NCI-H226 (cell line): ENCODE measurements around the gene HSPB8.

Experiments used
- DNase-seq: peaks from one replicate; pipeline ENCODE4 v3.0.0-alpha.2; 2015

Gene HSPB8, protein sequence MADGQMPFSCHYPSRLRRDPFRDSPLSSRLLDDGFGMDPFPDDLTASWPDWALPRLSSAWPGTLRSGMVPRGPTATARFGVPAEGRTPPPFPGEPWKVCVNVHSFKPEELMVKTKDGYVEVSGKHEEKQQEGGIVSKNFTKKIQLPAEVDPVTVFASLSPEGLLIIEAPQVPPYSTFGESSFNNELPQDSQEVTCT

DNA sequence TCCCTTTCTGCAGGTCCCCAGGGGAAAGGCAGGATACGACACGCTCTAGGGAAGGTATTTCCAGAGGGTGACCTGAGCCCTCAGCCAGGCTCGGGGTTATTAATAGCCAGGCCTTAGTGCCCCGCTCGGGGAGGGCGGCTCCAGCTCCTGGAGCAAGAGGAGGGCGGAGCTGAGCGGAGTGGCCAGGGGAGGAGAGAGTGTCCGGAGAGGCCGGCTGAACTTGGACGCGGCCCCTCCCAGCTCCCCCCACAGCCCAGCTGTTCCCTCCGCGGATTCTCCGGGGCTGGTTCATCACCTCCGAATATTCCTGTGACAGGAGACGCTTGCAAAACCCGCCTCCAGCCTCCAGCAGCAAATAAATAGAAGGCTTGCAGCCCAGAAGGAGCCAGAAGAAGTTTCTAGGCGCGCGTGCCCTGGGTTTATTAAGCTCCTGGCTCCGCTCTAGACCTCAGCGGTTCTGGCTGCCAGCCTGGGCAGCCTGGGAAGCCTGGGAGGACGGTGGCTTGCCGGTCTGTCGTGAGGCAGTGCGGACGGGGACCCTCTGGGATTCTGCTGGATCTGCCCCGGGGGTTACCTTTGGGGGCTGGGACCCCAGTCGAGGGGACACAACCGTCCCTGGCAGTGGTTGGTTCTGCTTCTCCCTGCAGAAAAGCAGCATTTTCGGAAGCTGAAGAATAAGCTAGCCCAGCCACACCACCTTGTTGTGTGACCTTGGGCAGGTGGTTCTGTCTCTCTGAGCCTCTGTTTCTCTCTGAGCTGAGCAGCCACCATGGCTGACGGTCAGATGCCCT, at the start of gene HSPB8:
Gene HSPB8 (plus strand): TSS at position 388 of the 791 bp plus-strand sequence. CDS start 382 bp downstream, at position 770.
- peak; percentile 93 for DNase-seq

DNA sequence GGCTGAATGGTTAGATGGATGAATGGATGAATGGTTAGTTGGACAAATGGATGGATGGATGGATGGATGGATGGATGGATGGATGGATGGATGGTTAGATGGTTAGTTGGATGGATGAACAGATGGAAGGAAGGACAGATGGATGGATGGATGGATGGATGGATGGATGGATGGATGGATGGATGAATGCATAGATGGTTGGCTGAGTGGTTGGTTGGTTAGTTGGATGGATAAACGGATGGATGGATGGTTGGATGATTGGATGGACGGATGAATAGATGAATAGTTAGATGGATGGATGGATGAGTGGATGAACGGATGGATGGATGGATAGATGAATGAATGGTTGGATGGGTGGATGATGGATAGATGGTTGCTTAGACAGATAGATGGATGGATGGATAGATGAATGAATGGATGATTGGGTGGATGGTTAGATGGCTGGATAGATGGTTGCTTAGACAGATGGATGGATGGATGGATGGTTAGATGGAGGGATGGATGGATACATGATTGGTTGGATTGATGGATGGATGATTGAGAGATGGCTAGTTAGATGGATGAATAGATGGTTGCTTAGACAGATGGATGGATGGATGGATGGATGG, 48.8 kb upstream of the HSPB8 start:
- DNase-seq = no peak

DNA sequence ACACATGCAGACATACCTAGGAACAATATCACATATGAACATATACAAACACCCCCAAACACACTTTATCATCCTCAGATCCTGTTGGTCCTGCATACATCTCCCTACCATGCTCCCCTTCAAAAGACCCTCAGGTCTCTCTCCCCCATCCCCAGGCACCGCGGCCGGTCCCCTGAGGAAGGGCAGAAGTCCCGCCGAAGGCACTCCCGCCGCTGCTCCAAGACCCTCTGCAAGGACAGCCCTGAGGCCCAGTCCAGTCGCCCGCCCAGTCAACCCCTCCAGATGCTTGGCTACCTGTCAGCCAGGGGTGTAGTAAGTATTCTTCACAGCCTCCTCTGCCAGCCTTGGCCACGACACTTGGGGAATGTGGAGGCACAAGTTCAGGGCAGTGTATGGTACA, 48.2 kb upstream of the HSPB8 start:
- DNase-seq = no peak

DNA sequence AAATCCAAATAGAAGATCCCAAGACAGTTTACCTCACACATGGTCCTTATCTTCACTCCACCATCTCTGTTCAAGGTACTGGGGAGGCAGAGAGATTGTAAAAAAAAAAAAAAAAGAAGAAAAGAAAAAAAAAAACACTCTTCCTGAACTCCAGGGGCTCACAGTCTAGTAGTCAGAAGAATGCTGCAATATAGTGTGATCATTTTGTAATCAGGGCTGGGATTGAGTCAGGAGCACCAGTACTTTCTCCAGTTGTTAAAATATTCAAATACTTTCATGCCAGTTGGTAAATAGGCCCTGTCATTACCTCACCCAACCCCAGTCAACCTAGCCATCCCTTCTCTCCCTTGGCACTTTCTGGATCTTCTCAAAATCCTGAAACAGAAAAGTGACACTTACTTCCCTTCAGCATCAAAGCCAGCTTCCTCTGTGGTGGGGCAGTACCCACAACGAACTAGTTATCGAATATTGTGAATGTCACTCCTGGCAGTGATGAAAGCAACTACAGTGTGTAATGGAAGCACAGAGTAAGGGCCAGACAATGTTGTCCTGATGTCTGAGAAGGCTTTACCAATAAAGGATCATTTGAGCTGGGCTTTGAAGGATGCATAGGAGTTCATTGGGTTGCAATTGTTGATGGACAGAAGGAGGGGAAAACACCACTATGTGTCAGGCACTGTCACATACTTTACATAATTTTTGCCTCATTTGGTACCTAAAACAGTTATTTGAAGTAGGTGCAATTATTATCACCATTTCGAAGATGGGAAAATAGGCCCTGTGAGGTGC, 44.3 kb upstream of the HSPB8 start:
- no peak for DNase-seq

DNA sequence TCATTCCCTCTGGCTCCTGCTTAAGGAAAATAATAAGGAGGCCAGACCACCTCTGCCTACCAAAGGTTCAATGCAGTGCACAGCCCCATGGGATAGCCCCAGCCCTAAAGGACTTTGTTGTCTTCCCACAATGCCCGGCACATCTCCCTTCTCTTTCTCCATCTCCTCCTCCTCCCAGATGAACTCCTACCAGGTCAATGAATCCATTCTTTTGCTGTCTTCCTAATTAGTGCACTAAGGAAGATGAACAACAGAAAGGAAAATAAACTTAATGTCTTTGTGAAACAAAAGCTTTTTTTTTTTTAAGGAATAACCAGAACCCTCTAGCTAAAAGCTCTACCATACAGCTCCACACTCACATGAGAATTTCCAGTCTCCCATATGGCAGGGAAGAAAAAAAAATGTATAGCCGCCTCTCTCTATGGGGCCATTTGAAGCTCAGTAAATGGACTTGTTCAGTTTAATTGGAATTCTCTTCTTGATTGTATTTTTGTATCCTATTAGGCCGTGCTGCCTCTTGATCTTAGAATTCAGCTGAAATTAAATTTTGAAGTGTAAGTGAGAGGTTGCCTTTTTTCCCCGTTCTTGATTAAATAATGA, 41.8 kb upstream of the HSPB8 start:
- DNase-seq = no peak

DNA sequence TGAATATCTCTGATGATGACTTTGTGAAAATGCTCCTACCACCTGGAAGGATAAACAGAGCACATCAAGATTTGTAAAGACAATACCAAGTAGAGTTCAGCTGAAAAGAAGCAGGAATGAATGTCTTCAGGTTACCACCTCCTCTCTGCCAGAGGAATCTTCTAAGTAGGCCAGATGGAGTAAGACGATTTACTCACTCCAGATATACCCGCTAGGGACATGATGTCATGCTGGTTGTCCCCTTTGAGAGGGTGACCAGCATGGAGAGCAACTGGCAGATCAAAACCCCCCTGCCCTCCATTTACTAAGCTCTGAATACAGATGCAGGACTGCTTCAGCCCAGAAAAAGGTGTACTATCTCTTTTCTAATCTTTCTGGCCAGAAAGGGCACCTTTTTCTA, 39.3 kb upstream of the HSPB8 start:
- DNase-seq = no peak

DNA sequence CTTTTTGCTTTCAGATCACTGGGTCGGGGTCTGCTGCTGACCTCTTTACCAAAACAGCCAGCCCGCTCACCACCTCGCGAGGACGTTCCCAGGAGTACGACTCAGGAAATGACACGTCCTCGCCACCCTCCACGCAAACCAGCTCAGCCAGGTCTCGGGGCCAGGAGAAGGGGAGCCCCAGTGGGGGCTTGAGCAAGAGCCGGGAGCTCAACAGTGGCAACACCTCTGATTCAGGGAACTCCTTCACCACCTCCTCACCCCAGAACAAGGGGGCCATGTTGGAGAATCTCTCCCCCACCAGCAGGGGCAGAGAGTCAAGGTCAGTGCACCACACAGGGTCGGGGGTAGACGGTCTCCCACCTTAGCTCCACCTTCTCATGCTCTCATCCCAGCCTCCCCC, 33.4 kb upstream of the HSPB8 start:
- no peak for DNase-seq

DNA sequence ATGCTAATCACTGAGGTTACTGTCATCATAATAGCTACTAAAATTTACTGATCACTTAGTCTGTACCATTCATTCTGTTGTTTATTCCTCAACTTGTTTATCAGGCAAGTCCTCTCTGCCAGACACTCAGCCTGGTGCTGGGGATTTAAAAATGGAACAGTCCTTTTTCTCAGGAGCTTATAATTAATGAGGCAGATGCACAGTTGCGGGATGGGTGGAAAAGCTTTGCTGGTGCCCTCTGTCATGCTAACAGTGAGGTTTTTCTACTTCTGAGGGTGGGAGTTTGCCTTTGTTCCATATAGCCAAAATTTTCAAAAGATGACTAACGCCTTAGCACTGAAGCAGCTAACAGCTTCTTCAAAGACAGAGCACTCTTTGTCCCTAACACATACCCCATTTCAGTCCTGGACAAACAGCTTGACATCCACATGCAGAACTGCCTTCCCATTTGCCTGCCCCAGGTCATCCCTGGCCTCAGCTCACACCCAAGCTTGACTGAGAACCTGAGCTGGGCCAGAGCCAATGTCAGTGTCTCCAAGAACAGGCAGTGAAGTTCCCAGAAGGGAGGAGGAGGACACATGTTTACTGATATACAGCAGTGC, 30.8 kb upstream of the HSPB8 start:
- DNase-seq = no peak

DNA sequence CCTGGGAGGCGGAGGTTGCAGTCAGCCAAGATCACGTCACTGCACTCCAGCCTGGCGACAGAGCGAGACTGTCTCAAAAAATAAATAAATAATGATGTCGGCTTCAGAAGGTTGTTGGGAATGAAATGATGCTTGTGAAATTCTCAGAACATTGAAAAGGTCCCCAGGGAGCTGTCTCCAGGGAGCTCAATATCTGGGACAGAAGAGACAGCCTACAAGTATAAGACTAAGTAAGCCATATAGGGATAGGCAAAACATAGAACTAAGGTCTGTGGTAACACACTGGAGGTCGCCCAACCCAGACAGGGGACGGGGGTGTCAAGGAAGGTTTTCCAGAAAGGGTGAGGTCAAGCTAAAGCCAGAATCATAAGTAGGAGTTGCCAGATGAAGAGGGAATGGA, 29.5 kb upstream of the HSPB8 start:
- DNase-seq = no peak

DNA sequence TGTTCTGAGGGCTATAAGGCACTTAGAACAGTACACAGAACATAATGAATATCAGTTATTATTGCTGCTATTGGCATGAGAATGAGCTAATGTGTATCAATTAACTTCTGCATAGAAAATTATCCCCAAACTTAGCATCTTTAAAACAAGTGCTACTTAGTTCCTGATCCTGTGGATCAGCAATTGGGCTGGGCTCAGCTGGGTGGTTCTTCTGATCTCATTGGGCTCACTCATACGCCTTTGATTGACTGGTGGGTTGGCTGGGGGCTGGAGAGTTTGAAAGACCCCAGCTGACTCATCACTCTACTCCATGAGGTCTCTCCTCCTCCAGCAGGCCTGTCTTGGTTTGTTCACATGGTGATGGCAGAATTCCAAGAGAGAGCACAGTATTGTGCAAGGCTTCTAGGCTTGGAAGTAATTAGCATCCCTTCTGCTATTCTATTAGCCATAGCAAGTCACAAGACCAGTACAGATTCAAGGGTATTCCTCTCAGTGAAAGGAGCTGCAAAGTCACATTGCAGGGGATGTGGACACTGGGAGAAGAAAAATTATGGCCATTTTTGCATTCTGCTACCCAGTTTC, 27.2 kb upstream of the HSPB8 start:
- no peak for DNase-seq

DNA sequence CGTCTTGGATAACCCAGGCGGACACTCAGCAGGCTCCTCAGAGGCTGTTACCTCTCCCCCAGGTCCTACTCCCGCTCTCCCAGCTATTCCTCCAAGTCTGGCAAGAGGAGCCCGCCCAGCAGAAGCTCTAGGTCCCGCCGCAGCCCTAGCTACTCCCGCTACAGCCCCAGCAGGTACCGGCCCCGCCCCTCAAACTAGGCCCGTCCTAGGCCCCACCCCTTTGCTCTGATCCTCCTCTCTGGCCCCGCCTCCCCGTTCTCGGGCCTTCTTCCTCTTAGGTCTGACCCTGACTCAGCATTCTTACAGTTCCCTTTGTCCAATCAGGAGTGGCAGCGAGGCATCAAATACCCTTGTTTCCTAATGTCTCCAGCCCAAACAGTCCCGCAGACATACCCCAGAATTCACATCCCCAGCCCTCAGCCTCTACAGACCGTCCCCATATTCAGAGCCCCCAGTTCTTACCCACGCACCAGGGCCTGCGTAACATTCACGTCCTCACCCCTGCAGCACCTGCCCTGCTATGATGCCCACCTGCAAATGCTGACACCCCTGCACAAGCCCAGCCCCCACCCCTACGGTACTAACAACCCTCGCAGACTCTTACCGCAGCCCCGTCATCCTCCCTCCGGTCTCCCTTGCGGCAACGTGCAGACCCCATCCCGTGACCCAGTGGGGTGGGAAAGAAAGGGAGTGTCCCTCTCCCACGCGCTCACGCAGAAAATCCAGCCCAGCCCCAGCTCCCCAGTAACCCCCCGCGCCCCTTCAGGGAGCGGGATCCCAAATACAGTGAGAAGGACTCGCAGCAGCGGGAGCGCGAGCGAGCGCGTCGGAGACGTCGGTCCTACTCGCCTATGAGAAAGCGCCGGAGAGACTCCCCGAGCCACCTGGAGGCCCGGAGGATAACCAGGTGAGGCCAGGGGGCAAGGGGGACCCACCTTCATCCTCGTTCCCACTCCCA, 25.0 kb upstream of the HSPB8 start:
- peak; percentile 68 for DNase-seq

DNA sequence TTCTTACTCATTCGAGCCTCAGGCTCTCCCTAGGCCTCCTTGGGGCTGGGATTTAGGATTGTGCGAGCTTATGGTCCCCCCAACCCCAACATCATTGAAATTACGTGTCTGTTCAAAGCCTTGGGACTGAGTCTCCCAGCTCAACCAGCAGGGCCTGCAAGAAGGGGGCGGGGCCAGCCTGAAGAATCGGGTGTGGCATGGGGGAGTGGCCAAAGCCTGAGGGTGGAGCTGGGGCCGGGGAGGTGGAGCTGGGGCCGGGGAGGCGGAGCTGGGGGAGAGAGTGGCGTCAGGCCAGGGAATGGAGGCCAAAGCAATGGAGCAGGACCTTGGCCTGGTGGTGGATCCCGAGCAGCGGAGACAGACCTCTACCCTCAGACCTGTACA, 24.3 kb upstream of the HSPB8 start:
- no peak for DNase-seq

DNA sequence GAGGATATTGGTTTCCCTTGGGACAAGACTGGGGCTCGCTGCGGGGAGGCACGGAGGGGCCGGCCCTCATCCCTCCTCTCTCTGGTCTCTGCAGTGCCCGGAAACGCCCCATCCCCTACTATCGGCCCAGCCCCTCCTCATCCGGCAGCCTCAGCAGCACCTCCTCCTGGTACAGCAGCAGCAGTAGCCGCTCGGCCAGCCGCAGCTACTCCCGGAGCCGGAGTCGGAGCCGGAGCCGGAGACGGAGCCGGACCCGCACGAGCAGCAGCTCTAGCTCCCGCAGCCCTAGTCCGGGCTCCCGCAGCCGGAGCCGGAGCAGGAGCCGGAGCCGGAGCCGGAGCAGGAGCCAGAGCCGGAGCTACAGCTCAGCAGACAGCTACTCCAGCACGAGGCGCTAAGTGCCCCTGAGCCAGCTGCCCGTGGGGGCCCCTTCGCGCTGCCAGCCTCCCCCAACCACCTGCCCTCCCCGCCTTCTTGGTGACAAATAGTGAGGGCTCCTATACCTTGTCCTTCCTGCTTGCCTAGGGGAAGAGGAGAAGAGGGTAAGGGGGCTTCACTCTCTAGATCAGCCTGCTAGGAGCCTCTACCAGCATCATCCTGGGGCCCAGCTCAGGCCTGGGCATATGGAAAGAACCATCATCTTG, 22.2 kb upstream of the HSPB8 start:
- DNase-seq = no peak

DNA sequence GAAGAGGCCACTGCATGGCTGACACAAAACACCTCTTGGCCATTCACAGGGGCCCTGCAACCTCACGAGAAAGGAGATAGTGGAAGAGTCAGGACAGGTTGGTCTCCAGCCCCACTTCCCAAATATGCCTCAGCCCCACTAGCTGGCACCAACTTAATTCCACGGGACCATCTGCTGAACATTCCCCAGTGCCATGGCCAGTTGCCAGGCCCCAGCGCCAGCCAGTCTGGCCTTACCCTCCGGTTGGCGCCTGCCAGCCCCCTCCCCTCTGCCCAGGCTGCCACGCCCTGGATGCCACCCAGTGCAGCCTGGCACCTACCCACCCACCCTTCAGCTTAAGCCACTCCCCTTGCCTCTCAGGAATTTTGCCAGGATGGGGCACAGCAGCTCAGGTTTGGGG, 21.2 kb upstream of the HSPB8 start:
- DNase-seq = no peak

DNA sequence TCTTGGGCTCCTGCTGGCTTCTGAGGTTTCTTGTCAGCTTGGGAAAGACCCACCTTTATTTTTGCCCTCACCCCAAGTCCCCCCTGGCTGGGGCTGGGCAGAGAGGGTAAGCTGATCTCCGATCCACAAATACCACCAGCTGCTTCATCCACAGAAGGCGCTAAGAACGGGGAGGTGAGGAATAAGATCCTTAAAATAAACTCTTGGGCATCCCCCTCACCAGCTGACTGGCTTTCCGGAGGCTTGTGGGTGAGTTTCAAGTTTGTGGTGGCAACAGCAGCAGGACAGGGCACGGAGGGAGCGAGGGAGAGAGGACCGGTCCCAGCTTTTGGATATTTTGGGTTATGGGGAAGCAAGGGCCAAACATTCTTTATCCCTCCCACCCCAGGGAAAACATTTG, 20.8 kb upstream of the HSPB8 start:
- no peak for DNase-seq

DNA sequence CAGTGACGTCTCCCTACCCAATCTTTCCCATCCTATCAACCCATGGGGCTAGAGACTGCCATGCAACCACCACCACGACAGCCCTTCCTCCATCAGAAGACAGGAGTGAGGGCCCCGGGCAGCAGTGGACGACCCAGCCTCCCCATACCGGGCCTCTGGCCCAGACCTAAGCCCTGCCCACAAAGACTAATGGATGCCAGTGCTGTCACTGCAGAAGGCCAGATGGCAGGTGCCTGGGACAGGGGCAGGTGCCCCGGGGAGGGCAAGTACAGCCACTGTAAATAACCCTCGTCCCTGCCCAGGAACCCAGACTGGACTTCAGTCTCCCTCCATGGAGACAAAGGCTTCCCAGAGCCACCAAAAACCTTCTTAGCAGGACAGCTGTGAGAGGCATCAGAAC, 20.3 kb upstream of the HSPB8 start:
- no peak for DNase-seq

DNA sequence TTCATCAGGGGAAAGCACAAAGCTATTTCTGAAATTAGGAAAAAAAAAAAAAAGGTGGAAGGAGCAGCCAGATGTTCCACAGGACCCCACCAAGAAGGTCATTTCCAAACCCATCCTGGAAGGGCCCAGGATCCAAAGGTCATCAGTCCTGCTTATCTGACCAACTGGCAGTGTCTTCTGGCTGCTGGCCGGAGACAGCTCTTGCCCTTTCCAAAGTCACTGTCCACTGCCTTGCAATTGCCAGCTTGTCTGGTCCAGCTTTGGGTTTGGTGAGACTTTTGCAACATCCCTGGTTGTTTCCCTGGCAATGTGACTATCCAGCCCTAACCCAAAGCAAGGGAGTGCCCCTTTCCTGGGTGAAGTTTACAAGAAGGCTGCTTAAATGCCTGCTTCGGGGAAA, 18.9 kb upstream of the HSPB8 start:
- DNase-seq = no peak

DNA sequence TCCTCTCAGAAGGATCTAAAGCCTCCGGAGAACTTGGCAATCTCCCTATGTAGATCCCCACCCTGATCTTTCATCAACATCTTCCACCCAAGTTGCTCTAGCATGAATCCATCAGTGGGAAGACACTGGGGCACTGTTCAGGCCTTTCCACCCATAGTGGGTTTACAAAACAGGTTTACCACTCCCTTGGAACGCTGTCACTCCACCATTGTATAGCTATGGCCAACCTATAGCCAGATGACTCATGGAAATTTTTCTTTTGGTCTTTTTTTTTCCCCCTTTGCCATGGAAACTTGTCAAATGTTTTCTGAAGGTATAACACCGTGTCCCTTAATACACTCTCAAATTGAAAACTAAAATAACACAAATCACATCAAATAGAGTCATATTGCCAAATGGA, 10.8 kb upstream of the HSPB8 start:
- no peak for DNase-seq

DNA sequence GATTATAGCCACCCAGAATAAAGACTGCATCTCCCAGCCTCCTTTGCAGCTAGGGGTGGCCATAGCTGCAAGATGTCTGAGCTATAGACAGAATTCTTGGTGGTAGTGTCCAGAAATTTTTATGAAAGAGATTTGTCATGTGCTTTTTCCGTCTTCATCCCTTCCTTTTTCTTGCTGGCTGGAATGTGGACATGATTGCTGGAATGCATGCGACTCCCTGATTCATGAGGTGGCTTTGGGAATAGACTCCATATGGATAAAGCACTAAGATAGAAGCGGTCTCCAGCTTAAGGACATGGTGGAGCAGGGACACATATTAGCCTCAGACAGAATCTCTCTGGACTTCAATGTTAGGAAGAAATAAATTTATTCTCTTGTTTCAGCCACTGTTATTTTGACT, 10.0 kb upstream of the HSPB8 start:
- DNase-seq = no peak

DNA sequence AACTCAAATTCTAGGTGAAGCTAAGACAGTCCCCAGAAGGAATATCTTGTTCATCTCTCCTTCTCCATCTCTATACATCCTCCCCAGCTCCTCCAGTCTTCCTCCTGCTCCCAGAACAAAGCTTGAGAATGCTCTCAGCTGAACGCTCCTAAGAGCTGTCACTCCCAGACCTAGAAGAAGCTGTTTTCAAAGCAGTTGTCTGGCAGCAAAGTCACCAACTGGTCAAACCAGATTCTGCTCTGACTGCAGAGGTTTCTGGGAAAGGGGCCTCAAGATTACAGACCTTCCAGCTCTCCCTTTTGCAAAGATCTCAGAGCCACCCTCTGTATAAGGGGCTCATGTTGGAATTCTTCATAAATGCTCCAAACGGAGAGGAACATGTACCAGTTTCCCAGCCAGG, 9.6 kb upstream of the HSPB8 start:
- DNase-seq = no peak

DNA sequence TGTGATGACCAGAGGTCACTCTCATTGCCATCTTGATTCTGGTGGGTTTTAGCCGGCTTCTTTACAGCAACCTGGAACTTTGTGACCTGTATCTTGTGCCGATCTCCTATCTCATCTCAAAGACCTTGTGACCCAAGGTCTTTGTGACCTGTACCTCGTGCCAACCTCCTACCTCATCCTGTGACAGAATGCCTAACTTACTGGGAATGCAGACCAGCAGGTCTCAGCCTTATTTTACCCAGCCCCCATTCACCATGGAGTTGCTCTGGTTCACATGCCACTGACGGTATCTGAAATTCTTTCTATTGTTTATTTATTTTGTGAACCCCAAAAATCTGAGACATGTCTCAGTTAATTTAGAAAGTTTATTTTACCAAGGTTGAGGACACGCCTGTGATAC, 7.4 kb upstream of the HSPB8 start:
- DNase-seq = no peak
